ENCODE data around the gene CCNT2. TPM values are rescaled to one million over a fixed set of nuclear protein-coding genes. Genes with fewer than 3 reads are reported as not detected.
"Not testable (repeated sequence)": the region's sequence is repeated elsewhere in the genome, so short reads cannot be mapped to it uniquely, and the experiment has no call there.

The CCNT2 gene
- total and polyA plus RNA-seq, 4 donors: 6.0 to 33.0 (median 14.9) TPM

GRCh38 chr2:134900151-134900550, 18.5 kb upstream of the CCNT2 start:
- Histone ChIP-seq H3K36me3 (ENCODE audit: control insufficient read depth in 4 of 4, insufficient read depth in 3 of 4, low read depth in 1 of 4, low read length in 3 of 4) (peaks cover 0 to 12% (median 12%) of the 10 kb centered on the region in 4 donors), H3K9ac (ENCODE audit: low read depth in 1 of 2, low read length in 2 of 2) (no peak overlapping the region), H3K27me3 (ENCODE audit: control insufficient read depth in 4 of 4, insufficient read depth in 4 of 4, low read length in 3 of 4) (no peaks in the 10 kb centered on the region), H3K27ac (ENCODE audit: low read depth in 1 of 2, low read length in 2 of 2) (no peak overlapping the region), H3K9me3 (ENCODE audit: control insufficient read depth in 4 of 4, low read length in 3 of 4) (no peaks in the 10 kb centered on the region), H3K4me1 (ENCODE audit: control insufficient read depth in 4 of 4, insufficient read depth in 4 of 4, low read length in 3 of 4) (peaks cover 1 to 15% (median 12%) of the 10 kb centered on the region in 4 donors), H3K4me3 (ENCODE audit: low read depth in 1 of 3, low read length in 3 of 3) (no peak overlapping the region)
- no peak for DNase-seq (ENCODE audit: low spot score)
- 99% methylated on average over 1 of the region's 1 CpG for WGBS
- TF ChIP-seq JUND (IDR thresholded peaks at IDR 0.05) (no peak), ATF3 (IDR thresholded peaks at IDR 0.05) (no peak), SP1 (IDR thresholded peaks at IDR 0.05) (no peak), HNF4A (conservative IDR thresholded peaks at IDR 0.05) (no peak), YY1 (IDR thresholded peaks at IDR 0.05) (no peak), MAX (IDR thresholded peaks at IDR 0.05) (no peak), ZBTB33 (IDR thresholded peaks at IDR 0.05) (no peak), HNF4G (IDR thresholded peaks at IDR 0.05) (no peak)

- H3K4me3 ChIP-seq (ENCODE audit: low read depth in 1 of 3, low read length in 3 of 3); H3K9ac ChIP-seq (ENCODE audit: low read depth in 1 of 2, low read length in 2 of 2); DNase-seq (ENCODE audit: low spot score); H3K27ac ChIP-seq (ENCODE audit: low read depth in 1 of 2, low read length in 2 of 2); H3K27me3 ChIP-seq (ENCODE audit: control insufficient read depth in 4 of 4, insufficient read depth in 4 of 4, low read length in 3 of 4); H3K9me3 ChIP-seq (ENCODE audit: control insufficient read depth in 4 of 4, low read length in 3 of 4): not testable (repeated sequence)
- H3K4me1 ChIP-seq (ENCODE audit: control insufficient read depth in 4 of 4, insufficient read depth in 4 of 4, low read length in 3 of 4): peaks cover 4 to 14% (median 6%) of the 10 kb centered on the region in 4 donors
- peaks cover 0 to 12% (median 9%) of the 10 kb centered on the region in 4 donors for H3K36me3 ChIP-seq (ENCODE audit: control insufficient read depth in 4 of 4, insufficient read depth in 3 of 4, low read depth in 1 of 4, low read length in 3 of 4)
- 89% methylated on average over 13 of the region's 13 CpGs for WGBS
Measured at GRCh38 chr2:134903701-134904100, 14.9 kb upstream of the CCNT2 start.

- Histone ChIP-seq H3K27ac (ENCODE audit: low read depth in 1 of 2, low read length in 2 of 2) (no peak overlapping the region), H3K4me3 (ENCODE audit: low read depth in 1 of 3, low read length in 3 of 3) (no peak overlapping the region)
Measured at GRCh38 chr2:134905168-134905567, 13.5 kb upstream of the CCNT2 start.

More at GRCh38 chr2:134905168-134905567, 13.5 kb upstream of the CCNT2 start:
- Histone ChIP-seq H3K36me3 (ENCODE audit: control insufficient read depth in 4 of 4, insufficient read depth in 3 of 4, low read depth in 1 of 4, low read length in 3 of 4) (peaks cover 0 to 11% (median 9%) of the 10 kb centered on the region in 4 donors), H3K9me3 (ENCODE audit: control insufficient read depth in 4 of 4, low read length in 3 of 4) (no peaks in the 10 kb centered on the region), H3K9ac (ENCODE audit: low read depth in 1 of 2, low read length in 2 of 2) (no peak overlapping the region), H3K27me3 (ENCODE audit: control insufficient read depth in 4 of 4, insufficient read depth in 4 of 4, low read length in 3 of 4) (no peaks in the 10 kb centered on the region), H3K4me1 (ENCODE audit: control insufficient read depth in 4 of 4, insufficient read depth in 4 of 4, low read length in 3 of 4) (peaks cover 0 to 6% (median 2%) of the 10 kb centered on the region in 4 donors)
- WGBS: 95% methylated on average over 2 of the region's 2 CpGs
- TF ChIP-seq REST (IDR thresholded peaks at IDR 0.05) (no peak), NR2F2 (IDR thresholded peaks at IDR 0.05) (no peak), ATF3 (IDR thresholded peaks at IDR 0.05) (no peak), HNF4A (conservative IDR thresholded peaks at IDR 0.05) (no peak), YY1 (IDR thresholded peaks at IDR 0.05) (no peak), HNF4G (IDR thresholded peaks at IDR 0.05) (no peak), FOXA2 (IDR thresholded peaks at IDR 0.05) (no peak), ZBTB33 (IDR thresholded peaks at IDR 0.05) (no peak)
- no peak for DNase-seq (ENCODE audit: low spot score)

Data from liver (tissue), 9 donors.